Cardiac fibroblast (primary cell): Measurements from ENCODE around the gene LOC101059915.
"Not testable (repeated sequence)": the region's sequence is repeated elsewhere in the genome, so short reads cannot be mapped to it uniquely, and the experiment has no call there.

Experiments
- DNase-seq, 2 donors: peaks; one replicate each; pipeline versions ENCODE4 v3.0.0 to v3.0.0-alpha.2; 2010; ENCODE audit warnings: low read depth in 2 of 2
- H3K4me3 ChIP-seq, 2 donors: replicated peaks in 1 of 2; 1 replicate in 1 of 2; 2 replicates in 1 of 2; pipeline ENCODE4 v1.5.1; 2011; ENCODE audit warnings: low read depth in 2 of 2, low read length in 2 of 2, mild to moderate bottlenecking in 2 of 2, moderate library complexity in 1 of 2
- CTCF ChIP-seq: IDR thresholded peaks from one replicate; pipeline ENCODE4 v1.5.1; 2011; ENCODE audit warnings: low read depth, mild to moderate bottlenecking, low read length, inconsistent platforms

The LOC101059915 gene

GRCh38 chrX:71664889-71665491, 2.4 kb upstream of the LOC101059915 start:
- no peak overlapping the region for H3K4me3 ChIP-seq
- TF ChIP-seq CTCF: no peak
- DNase-seq: no peak

GRCh38 chrX:71665747-71666146, 1.6 kb upstream of the LOC101059915 start:
- no peak for TF ChIP-seq CTCF
- H3K4me3 ChIP-seq: no peak overlapping the region
- no peak for DNase-seq

GRCh38 chrX:71666240-71667223, 814 bp upstream of the LOC101059915 start:
- no peak overlapping the region for H3K4me3 ChIP-seq
- DNase-seq: no peak
- no peak for TF ChIP-seq CTCF

GRCh38 chrX:71668248-71668595, 876 bp downstream of the LOC101059915 start:
- DNase-seq: no peak
- TF ChIP-seq CTCF: no peak
- no peak overlapping the region for H3K4me3 ChIP-seq

- TF ChIP-seq CTCF: no peak
- no peak overlapping the region for H3K4me3 ChIP-seq
- no peak for DNase-seq
Measured at GRCh38 chrX:71669492-71669891, 2.1 kb downstream of the LOC101059915 start.

GRCh38 chrX:71669947-71670346, 2.6 kb downstream of the LOC101059915 start:
- TF ChIP-seq CTCF: peak; percentile 31
- H3K4me3 ChIP-seq: not testable (repeated sequence)
- DNase-seq: peak in 1 of 2 donors; percentile 12
